ENCODE measurements around the gene STIMATE.

- TF ChIP-seq EZH2phosphoT487 (IDR thresholded peaks at IDR 0.05; ENCODE audit: insufficient read depth, low read depth) (no peak), EZH2 (IDR thresholded peaks at IDR 0.05; ENCODE audit: insufficient read depth, poor library complexity, severe bottlenecking) (no peak)
Measured at GRCh38 chr3:52836986-52837385, 60.4 kb downstream of the STIMATE start.
